NCI-H1417 treated with DMSO at 0.1 percent for 48 hours (cell line): ENCODE measurements around the gene KAZN.

Experiments used
- DNase-seq: peaks from one replicate; lab custom pipeline; 2025; lab: John Stamatoyannopoulos, UW

KAZN gene

GRCh38 chr1:15145327-15145726, 546.8 kb downstream of the KAZN start:
- DNase-seq = no peak

- no peak for DNase-seq
These were observed 547.7 kb downstream of the KAZN start for GRCh38 chr1:15146142-15146680.

- DNase-seq = no peak
These were observed 548.5 kb downstream of the KAZN start for GRCh38 chr1:15146971-15147376.

GRCh38 chr1:15148004-15148403, 549.5 kb downstream of the KAZN start:
- DNase-seq = no peak

GRCh38 chr1:15148475-15148874, 550.0 kb downstream of the KAZN start:
- no peak for DNase-seq

- DNase-seq = no peak
These were observed 550.5 kb downstream of the KAZN start for GRCh38 chr1:15148941-15149340.

- no peak for DNase-seq
These were observed 551.9 kb downstream of the KAZN start for GRCh38 chr1:15150376-15150775.

GRCh38 chr1:15151377-15151806, 552.9 kb downstream of the KAZN start:
- DNase-seq = no peak

- DNase-seq = no peak
These were observed 553.4 kb downstream of the KAZN start for GRCh38 chr1:15151871-15152270.

GRCh38 chr1:15152318-15153183, 554.1 kb downstream of the KAZN start:
- DNase-seq = peak; percentile 37

- DNase-seq = no peak
These were observed 554.8 kb downstream of the KAZN start, which contains the start of gene TMEM51 for GRCh38 chr1:15153184-15153841. TSS of gene TMEM51 (plus strand) at chr1:15153747. CDS start at chr1:15215088, 61,341 bp downstream.

GRCh38 chr1:15153842-15154479, 555.5 kb downstream of the KAZN start:
- DNase-seq = no peak

GRCh38 chr1:15154480-15155036, 556.1 kb downstream of the KAZN start:
- DNase-seq = no peak

GRCh38 chr1:15155191-15155590, 556.7 kb downstream of the KAZN start:
- no peak for DNase-seq

GRCh38 chr1:15155888-15156741, 557.6 kb downstream of the KAZN start:
- no peak for DNase-seq

- no peak for DNase-seq
These were observed 558.4 kb downstream of the KAZN start for GRCh38 chr1:15156807-15157380.

GRCh38 chr1:15157524-15158399, 559.3 kb downstream of the KAZN start:
- no peak for DNase-seq

GRCh38 chr1:15158506-15159165, 560.2 kb downstream of the KAZN start:
- no peak for DNase-seq

GRCh38 chr1:15159166-15159555, 560.7 kb downstream of the KAZN start:
- no peak for DNase-seq
